ENCODE results near the gene TIPRL. TPM values are rescaled to one million over a fixed set of nuclear protein-coding genes. Genes with fewer than 3 reads are reported as not detected.
"Not testable (repeated sequence)": the region's sequence is repeated elsewhere in the genome, so short reads cannot be mapped to it uniquely, and the experiment has no call there.

Gene TIPRL
- total RNA-seq, 2 donors from 2014 or later: 33.5 to 36.3 TPM

DNA sequence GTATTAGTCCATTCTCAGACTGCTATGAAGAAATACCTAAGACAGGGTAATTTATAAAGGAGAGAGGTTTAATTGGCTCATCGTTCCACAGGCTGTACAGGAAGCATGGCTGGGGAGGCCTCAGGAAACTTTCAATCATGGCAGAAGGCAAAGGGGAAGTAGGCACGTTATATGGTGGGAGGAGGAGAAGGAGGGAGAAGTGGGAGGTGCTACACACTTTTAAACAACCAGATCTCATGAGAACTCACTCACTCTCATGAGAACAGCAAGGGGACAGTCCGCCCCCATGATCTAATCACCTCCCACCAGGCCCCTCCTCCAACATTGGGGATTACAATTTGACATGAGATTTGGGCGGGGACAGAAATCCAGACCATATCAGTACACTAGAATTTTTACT, 24.1 kb upstream of the TIPRL start:
- intact Hi-C loops (cut with DNase I, micrococcal nuclease); DNase-seq; ATAC-seq: not testable (repeated sequence)

DNA sequence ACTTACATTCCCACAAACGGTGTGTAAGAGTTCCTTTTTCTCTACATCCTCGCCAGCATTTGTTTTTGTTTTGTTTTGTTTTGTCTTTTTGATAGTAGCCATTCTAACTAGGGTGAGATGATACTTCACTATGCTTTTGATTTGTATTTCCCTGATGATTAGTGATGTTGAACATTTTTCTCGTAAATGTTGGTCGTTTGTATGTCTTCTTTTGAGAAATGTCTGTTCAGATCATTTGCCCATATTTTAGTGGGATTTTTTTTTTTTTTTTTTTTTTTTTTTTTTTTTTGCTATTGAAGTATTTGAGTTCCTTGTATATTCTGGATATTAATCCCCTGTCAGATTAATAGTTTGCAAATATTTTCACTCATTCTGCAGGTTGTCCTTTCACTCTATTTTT, 22.9 kb upstream of the TIPRL start:
- ATAC-seq (no peak), DNase-seq (no peak)
- intact Hi-C loops (cut with DNase I, micrococcal nuclease): no loop called here

- DNase-seq: no peak
- no peak for ATAC-seq
- intact Hi-C loops (cut with DNase I, micrococcal nuclease): no loop called here
Observed at GRCh38 chr1:168157638-168158037, 21.1 kb upstream of the TIPRL start.

DNA sequence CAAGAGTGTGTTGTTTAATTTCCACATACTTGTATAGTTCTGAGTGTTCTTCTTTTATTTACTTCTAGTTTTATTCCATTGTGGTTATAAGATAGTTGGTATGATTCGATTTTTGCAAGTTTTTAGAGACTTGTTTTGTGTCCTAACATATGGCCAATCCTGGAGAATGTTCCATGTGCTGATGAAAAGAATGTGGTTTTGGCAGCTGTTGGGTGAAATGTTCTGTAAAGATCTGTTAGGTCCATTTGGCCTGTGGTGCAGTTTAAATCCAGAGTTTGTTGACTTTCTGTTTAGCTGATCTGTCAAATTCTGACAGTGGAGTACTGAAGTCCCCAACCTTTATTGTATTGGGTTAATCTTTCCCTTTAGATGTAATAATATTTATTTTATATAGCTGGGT, 19.5 kb upstream of the TIPRL start:
- DNase-seq: no peak
- no peak for ATAC-seq
- intact Hi-C loops (cut with DNase I, micrococcal nuclease): no loop called here

DNA sequence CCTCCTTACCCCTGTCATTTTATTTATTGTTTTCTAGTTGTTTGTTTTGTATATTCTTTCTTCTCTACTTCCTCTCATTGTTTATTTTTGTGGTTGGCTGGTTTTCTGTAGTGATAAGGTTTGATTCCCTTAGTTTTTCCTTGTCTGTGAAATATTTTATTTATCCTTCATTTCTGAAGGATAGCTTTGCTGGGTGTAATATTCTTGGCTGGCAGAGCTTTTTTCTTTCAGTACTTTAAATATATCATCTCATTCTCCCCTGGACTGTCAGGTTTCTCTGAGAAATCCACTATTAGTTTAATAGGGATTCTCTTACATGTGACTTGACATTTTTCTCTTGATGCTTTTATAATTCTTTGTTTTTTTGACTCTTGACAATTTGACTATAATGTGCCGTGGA, 18.8 kb upstream of the TIPRL start:
- ATAC-seq (no peak), DNase-seq (no peak)
- intact Hi-C loops (cut with DNase I, micrococcal nuclease): no loop called here

DNA sequence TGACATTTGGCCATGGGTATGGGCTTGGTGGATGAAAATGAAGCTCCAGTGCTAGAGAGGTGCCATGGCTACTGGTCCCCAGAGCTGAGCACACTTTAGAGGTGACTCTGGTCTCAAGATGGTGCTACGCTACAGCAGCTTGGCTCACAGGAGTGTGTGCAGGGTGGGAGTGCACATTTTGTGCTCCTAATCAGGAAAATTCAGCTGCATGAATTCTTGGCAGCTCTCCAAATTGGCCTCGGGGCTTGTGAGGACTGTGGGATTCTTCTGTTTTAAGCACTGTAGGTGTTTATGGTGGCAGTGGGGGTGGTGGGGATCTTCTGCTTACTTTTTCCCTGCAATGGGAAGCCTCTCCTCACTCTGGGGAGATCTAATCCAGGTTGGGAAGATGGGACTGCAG, 17.3 kb upstream of the TIPRL start:
- DNase-seq (no peak), ATAC-seq (no peak)
- intact Hi-C loops (cut with DNase I, micrococcal nuclease): no loop called here

- intact Hi-C loops (cut with DNase I, micrococcal nuclease): no loop called here
- ATAC-seq (no peak), DNase-seq (no peak)
Observed at GRCh38 chr1:168163670-168164069, 15.1 kb upstream of the TIPRL start.

DNA sequence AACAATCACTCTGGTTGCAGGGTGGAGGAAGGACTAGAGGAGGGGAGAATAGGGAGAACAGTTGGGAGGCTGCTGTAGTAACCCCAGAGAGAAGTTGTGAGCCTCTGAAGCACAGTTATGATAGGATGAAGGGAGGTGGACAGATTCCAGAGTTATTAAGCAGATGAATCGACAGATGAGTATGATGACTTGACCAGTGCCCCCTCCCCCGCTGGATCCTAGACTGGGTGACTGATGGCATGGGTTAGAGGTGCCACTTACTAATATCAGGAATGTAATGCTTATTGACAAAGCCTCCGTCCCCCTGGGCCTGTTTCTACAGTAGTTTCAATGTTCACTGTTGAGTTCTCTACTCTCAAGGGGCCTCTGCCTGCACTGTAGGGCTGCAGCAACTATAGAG, 14.0 kb upstream of the TIPRL start:
- ATAC-seq (no peak), DNase-seq (no peak)
- intact Hi-C loops (cut with DNase I, micrococcal nuclease): no loop called here

DNA sequence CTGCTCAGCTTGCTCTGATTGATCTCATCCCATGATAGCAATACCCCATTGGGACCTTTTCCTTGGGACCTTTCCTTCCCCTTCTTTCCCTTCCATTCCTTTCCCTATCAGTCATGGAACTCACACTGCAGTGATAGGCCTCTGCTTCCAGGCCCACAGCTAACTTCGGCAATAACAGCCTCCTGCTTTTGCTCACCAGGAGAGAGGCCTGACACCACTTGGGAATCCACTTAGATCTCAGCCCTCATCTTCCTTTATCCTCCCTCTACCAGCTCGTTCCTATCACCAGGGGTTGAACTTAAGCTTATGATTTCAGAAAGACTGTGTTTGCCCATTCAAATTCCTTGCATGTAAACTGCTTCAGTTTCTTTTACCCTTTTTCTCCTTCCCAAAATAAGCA, 11.0 kb upstream of the TIPRL start:
- DNase-seq (no peak), ATAC-seq (no peak)
- intact Hi-C loops (cut with DNase I, micrococcal nuclease): no loop called here

DNA sequence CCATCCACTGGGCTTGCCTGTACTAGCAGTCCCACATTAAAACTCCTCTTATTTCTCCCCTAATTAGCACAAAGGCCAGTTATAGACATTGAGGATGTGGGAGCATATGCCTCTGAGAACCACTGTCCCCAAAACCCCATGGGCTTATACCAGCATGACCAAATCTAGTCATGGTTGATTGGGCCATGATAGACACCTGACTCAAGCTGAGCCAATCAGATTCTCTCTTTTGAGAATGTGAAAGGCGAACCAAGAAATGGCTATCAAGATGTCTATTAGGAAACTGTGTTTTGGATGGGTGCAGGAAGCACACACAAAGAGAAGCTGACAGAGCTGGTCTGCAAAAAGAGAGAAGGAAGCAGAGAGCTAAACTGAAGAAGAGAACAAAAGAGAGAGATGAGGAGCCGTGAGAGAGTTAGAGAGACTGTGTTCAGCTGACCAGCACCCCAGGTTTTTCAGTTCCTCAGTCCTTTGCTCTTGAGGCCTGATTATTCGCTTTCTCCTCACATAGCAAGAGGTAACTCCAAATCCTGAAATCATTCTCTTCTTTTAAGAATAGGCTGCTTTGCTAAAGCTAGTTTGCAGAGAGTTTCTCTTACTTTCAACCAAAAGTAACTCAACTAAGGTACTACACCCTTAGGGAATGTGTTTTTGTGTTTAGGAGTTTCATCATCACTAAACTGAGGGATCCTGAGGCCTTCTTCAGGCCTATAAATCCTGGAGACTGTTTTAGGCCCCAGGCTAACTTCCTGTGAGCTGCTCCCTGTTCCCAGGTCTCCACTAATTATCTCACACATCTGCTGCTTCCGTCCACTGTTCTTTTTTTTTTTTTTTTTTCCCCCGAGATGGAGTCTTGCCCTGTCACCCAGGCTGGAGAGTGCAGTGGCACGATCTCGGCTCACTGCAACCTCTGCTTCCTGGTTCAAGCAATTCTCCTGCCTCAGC, 7.9 kb upstream of the TIPRL start:
- intact Hi-C loops (cut with DNase I, micrococcal nuclease): no loop called here
- ATAC-seq (no peak), DNase-seq (no peak)

DNA sequence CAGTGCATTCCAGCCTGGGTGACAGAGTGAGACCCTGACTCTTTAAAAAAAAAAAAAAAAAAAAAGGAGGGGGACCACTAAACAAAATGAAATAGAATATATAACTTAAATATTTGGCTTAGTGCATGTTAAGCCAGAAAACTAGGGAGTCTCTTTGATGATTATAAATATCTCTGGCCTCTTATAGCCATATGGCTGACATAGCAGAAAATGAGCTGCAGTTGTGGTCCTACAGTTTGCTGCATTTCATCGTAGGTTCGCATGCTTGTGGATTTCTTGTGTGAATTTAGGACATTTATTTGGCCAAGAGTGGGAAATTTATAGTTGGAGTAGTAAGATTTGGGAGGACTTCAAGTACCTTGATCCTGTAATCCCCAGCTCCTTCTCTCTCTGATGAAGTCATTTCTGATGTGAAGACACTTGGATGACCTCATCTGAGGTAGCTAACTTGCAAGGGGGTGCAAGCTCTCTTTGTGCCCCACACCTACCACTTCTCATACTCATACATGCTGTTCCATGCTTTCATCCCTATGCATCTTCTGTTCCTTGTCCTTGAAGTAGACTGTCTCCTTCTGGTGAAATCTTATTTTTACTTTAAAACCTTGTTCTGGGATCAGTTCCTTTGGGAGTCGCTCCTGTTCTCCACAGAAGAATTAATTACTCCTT, 6.4 kb upstream of the TIPRL start:
- ATAC-seq (no peak), DNase-seq (no peak)
- intact Hi-C loops (cut with DNase I, micrococcal nuclease): no loop called here

- intact Hi-C loops (cut with DNase I, micrococcal nuclease): no loop called here
- ATAC-seq: no peak
- no peak for DNase-seq
Observed at GRCh38 chr1:168178227-168178637, 530 bp upstream of the TIPRL start.

- peak; percentile 0 for ATAC-seq
- DNase-seq: no peak
- intact Hi-C loops (cut with DNase I, micrococcal nuclease): no loop called here
Observed at GRCh38 chr1:168179438-168180147, 831 bp downstream of the TIPRL start.

GRCh38 chr1:168180148-168180524, 1.4 kb downstream of the TIPRL start:
- intact Hi-C loops (cut with DNase I, micrococcal nuclease): no loop called here
- ATAC-seq: no peak
- DNase-seq: no peak

DNA sequence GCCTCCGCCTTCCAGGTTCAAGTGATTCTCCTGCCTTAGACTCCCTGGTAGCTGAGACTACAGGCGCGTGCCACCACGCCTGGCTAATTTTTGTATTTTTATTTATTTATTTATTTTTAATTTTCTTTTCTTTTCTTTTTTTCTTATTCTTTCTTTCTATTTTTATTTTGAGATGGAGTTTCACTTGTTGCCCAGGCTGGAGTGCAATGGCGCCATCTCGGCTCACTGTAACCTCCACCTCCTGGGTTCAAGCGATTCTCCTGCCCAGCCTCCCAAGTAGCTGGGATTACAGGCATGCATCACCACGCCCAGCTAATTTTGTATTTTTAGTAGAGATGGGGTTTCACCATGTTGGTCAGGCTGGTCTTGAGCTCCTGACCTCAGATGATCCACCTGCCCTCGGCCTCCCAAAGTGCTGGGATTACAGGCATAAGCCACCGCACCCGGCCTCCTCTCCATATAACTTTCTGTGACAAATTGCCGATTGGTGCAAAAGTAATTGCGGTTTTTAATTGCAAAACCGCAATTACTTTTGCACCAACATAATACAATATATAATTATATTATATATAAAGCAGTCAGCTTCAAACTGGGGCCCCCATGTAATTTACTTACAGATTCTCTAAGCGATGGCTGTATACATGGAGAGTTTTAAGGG, 2.4 kb downstream of the TIPRL start:
- intact Hi-C loops (cut with DNase I, micrococcal nuclease); DNase-seq: not testable (repeated sequence)

GRCh38 chr1:168187177-168187576, 8.4 kb downstream of the TIPRL start:
- ATAC-seq: peak; percentile 44
- intact Hi-C loops (cut with DNase I, micrococcal nuclease): no loop called here
- DNase-seq: no peak

More for the DNA sequence above, 2.4 kb downstream of the TIPRL start:
- not testable (repeated sequence) for ATAC-seq

DNA sequence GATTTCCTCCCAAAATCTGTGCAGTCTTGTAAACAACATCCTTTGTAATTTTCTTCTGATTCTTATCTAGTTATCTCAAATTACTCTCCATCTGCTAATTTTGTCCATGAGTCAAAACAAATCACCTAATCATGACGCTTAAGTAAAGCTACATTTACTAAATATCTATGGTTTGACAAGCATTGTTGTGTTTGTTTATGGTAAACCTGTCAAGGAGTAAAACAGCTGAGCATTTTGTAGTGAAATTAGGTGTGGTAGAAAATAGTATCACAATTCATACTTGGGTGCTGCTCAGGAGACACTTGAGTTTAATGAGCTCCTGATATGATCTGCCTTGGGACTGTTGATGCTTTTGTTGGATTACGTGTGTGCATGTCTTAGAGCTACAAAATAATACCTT, 11.6 kb downstream of the TIPRL start:
- DNase-seq (no peak), ATAC-seq (no peak)
- intact Hi-C loops (cut with DNase I, micrococcal nuclease): no loop called here

DNA sequence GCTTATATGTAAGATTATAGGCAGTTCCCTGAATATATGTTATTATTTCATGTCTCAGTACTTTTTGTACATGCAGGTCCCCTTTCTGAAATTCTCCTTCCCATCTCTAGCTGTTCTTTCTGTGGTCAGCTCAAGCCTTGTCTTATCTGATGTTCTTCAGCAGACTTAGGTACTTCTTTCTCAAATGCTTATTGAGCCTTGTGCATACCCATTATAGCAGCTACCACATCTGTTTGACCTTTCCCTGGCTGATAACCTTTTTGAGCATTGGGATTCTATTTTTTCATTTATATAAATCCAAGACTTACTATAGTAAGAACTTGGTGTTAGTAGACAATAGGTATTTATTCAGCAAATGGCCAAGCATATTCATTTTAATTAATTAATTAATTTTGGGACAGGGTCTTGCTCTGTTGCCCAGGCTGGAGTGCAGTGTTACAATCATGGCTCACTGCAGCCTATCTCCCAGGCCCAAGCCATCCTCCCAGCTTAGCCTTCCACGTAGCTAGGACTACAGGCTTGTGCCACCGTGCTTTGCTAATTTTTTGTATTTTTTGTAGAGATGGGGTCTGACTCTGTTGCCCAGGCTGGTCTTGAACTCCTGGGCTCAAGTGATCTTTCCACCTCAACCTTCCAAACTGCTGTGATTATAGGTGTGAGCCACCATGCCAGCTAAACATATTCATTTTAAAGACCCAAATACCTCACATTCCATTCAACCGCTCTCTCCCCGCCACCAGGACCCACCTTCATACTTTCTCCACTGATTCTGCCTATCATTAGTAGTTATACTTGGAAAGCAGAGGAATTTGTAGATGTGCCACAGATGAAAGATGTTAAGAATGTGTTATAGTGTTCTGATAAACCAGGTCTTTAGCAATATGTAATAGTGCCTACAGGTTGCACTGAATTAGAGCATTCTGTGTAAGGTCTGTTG, 16.7 kb downstream of the TIPRL start:
- ATAC-seq (no peak), DNase-seq (no peak)
- intact Hi-C loops (cut with DNase I, micrococcal nuclease): no loop called here

Measured in left colon (tissue), 2 donors.